Upper lobe of left lung (tissue), 6 donors: ENCODE results near the gene COG5. TPM values are rescaled to one million over a fixed set of nuclear protein-coding genes. Genes with fewer than 3 reads are reported as not detected.
"Not testable (repeated sequence)": the region's sequence is repeated elsewhere in the genome, so short reads cannot be mapped to it uniquely, and the experiment has no call there.

Source experiments
- ATAC-seq, 2 donors: fragments of 200-7000 bp; cut with Tn5 transposase; one replicate each; pipeline ENCODE4 v1.9.1; 2022; ENCODE audit warnings: mild to moderate bottlenecking in 2 of 2, moderate library complexity in 2 of 2; ENCODE audit not compliant: low FRiP score in 2 of 2
- DNase-seq, 2 donors: peaks; one replicate each; pipeline ENCODE4 v3.0.0-alpha.2; 2019 to 2020
- H3K27ac ChIP-seq, 4 donors: fragments of 200-600 bp; sonication (generic); one replicate each; pipeline ENCODE4 v1.5.1; 2016 to 2019
- H3K27me3 ChIP-seq, 4 donors: fragments of 200-600 bp; sonication (generic); one replicate each; pipeline ENCODE4 v1.5.1; 2017 to 2019
- H3K36me3 ChIP-seq, 4 donors: fragments of 200-600 bp; sonication (generic); one replicate each; pipeline ENCODE4 v1.5.1; 2016 to 2019
- H3K4me1 ChIP-seq, 4 donors: fragments of 200-600 bp; sonication (generic); one replicate each; pipeline ENCODE4 v1.5.1; 2018 to 2019
- H3K4me3 ChIP-seq, 4 donors: fragments of 200-600 bp; sonication (generic); one replicate each; pipeline ENCODE4 v1.5.1; 2017 to 2019; ENCODE audit warnings: mild to moderate bottlenecking in 2 of 4, moderate library complexity in 1 of 4
- H3K9me3 ChIP-seq, 4 donors: fragments of 200-600 bp; sonication (generic); one replicate each; pipeline ENCODE4 v1.5.1; 2018 to 2019
- EP300 ChIP-seq, 4 donors: sonication (generic); formaldehyde crosslinking; IDR thresholded peaks; one replicate each; pipeline ENCODE4 v1.5.1; 2017; ENCODE audit warnings: antibody characterized with exemption in 4 of 4, control low read depth in 2 of 4
- POLR2A ChIP-seq, 4 donors: fragments of 450-650 bp; IDR thresholded peaks; one replicate each; pipeline ENCODE4 v1.5.1; 2016 to 2017; ENCODE audit warnings: antibody characterized with exemption in 4 of 4, mild to moderate bottlenecking in 2 of 4
- POLR2AphosphoS5 ChIP-seq, 2 donors: sonication (generic); formaldehyde crosslinking; IDR thresholded peaks; one replicate each; pipeline ENCODE4 v1.5.1; 2017; ENCODE audit warnings: antibody characterized with exemption in 2 of 2
- WGBS, 2 donors: methylation state at CpG; one replicate each; pipeline ENCODE4 v1.1.5; 2017 to 2018; 5-methylcytosine and 5-hydroxymethylcytosine counted together
- total RNA-seq, 6 donors: library from RNA; depleted of rRNA in 4 of 6; stranded (reverse); fragments of >200 nt in 4 of 6; gene quantifications; one replicate each; pipeline versions ENCODE4 v1.1.0 to v1.2.1, GENCODE V29; 2016 to 2021
- TF ChIP-seq, protein P1 (sequence below), 6 experiments: fragments of 450-650 bp in 4 of 6; fragments of 200-600 bp in 2 of 6; sonication (generic) in 2 of 6; IDR thresholded peaks; one replicate each; pipeline ENCODE4 v1.5.1; 2016 to 2019; ENCODE audit warnings: antibody characterized with exemption in 6 of 6
- donor health status: DM: no; HTN: no; CAD: no; lungs with moderate emphysema.
- donor health status: DM: no; HTN: yes; CAD: no; lungs with severe emphysema.

COG5 gene
- total RNA-seq, 6 donors from 2014 or later = 31.6 to 88.0 (median 50.5) TPM

DNA sequence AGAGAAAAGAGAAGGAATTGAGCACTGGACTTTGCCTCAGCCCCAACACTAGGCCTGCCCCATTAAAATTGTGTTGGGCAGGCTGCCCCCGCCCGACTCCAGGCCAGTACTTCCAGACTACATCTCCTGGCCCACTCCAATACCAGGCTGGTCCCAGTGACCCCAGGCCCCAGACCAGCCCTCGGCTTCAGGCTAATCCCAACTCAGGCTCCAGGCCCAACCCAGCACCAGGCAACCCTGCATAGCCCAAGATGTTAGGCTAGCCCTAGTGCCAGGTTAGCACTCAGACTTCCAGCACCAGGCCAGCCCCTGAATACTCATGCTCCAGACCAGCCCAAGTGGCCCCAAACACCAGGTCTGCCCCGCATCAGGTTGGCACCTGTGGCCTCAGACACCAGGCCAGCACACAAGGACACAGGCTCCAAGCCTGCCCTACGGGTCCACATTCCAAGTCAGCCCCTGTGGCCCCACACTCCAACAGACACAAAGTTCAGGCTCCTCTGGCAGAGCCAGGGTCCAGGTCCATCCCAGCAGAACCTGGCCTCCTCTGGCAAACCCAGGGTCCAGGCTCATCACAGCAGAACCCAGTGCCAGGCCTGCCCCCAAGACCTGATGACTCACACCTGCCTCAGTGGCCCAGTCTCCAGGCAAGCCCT lies 20.3 kb downstream of the COG5 start:
- Histone ChIP-seq H3K36me3 (peaks cover 0 to 52% (median 19%) of the 10 kb centered on the region in 4 donors), H3K27me3 (no peaks in the 10 kb centered on the region)
- WGBS, 2 donors = 85 to 89% methylated on average over 5 of the region's 5 CpGs

GRCh38 chr7:107538001-107538400 lies 25.7 kb downstream of the COG5 start:
- Histone ChIP-seq H3K36me3 (peaks cover 0 to 19% (median 1%) of the 10 kb centered on the region in 4 donors), H3K4me1 (no peaks in the 10 kb centered on the region), H3K4me3 (no peak overlapping the region), H3K27ac (no peak overlapping the region), H3K27me3 (no peaks in the 10 kb centered on the region), H3K9me3 (no peaks in the 10 kb centered on the region)
- TF ChIP-seq EP300 (IDR thresholded peaks at IDR 0.05) (no peak), POLR2A (IDR thresholded peaks at IDR 0.05) (no peak), POLR2AphosphoS5 (IDR thresholded peaks at IDR 0.05) (no peak)
- TF ChIP-seq, protein P1, sequence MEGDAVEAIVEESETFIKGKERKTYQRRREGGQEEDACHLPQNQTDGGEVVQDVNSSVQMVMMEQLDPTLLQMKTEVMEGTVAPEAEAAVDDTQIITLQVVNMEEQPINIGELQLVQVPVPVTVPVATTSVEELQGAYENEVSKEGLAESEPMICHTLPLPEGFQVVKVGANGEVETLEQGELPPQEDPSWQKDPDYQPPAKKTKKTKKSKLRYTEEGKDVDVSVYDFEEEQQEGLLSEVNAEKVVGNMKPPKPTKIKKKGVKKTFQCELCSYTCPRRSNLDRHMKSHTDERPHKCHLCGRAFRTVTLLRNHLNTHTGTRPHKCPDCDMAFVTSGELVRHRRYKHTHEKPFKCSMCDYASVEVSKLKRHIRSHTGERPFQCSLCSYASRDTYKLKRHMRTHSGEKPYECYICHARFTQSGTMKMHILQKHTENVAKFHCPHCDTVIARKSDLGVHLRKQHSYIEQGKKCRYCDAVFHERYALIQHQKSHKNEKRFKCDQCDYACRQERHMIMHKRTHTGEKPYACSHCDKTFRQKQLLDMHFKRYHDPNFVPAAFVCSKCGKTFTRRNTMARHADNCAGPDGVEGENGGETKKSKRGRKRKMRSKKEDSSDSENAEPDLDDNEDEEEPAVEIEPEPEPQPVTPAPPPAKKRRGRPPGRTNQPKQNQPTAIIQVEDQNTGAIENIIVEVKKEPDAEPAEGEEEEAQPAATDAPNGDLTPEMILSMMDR (IDR thresholded peaks at IDR 0.05) = no peak
- WGBS, 2 donors = 70 to 84% methylated on average over 2 of the region's 2 CpGs
- ATAC-seq (no peak), DNase-seq (no peak)

More for the DNA sequence above, 20.3 kb downstream of the COG5 start:
- Histone ChIP-seq H3K4me3 (no peak overlapping the region), H3K4me1 (no peaks in the 10 kb centered on the region), H3K27ac (no peak overlapping the region), H3K9me3 (peaks cover 3 to 9% (median 6%) of the 10 kb centered on the region in 4 donors)
- DNase-seq (no peak), ATAC-seq (peak in 1 of 2 donors; percentile 19)
- TF ChIP-seq, protein P1 (IDR thresholded peaks at IDR 0.05) = no peak
- TF ChIP-seq POLR2AphosphoS5 (IDR thresholded peaks at IDR 0.05) (no peak), POLR2A (IDR thresholded peaks at IDR 0.05) (no peak), EP300 (IDR thresholded peaks at IDR 0.05) (no peak)

- H3K27ac ChIP-seq, H3K27me3 ChIP-seq, H3K4me1 ChIP-seq, DNase-seq, H3K9me3 ChIP-seq, H3K4me3 ChIP-seq, ATAC-seq: not testable (repeated sequence)
- WGBS, 2 donors = 91 to 93% methylated on average over 4 of the region's 4 CpGs
- peaks cover 0 to 20% (median 1%) of the 10 kb centered on the region in 4 donors for H3K36me3 ChIP-seq
Measured at GRCh38 chr7:107537228-107537627, 26.5 kb downstream of the COG5 start.

- peaks cover 0 to 14% (median 0%) of the 10 kb centered on the region in 4 donors for H3K36me3 ChIP-seq
- no peaks in the 10 kb centered on the region for H3K4me1 ChIP-seq
- no peak overlapping the region for H3K27ac ChIP-seq
- no peaks in the 10 kb centered on the region for H3K9me3 ChIP-seq
- DNase-seq (no peak), ATAC-seq (no peak)
- TF ChIP-seq, protein P1 (IDR thresholded peaks at IDR 0.05) = no peak
- TF ChIP-seq EP300 (IDR thresholded peaks at IDR 0.05) = no peak
- no peak for TF ChIP-seq POLR2AphosphoS5 (IDR thresholded peaks at IDR 0.05)
- no peak for TF ChIP-seq POLR2A (IDR thresholded peaks at IDR 0.05)
- H3K4me3 ChIP-seq = no peak overlapping the region
- H3K27me3 ChIP-seq = no peaks in the 10 kb centered on the region
Measured at GRCh38 chr7:107534139-107534538, 29.6 kb downstream of the COG5 start.

GRCh38 chr7:107530751-107531150 lies 33.0 kb downstream of the COG5 start:
- no peak overlapping the region for H3K4me3 ChIP-seq
- TF ChIP-seq POLR2A (IDR thresholded peaks at IDR 0.05) = no peak
- TF ChIP-seq, protein P1 (IDR thresholded peaks at IDR 0.05) = no peak
- TF ChIP-seq EP300 (IDR thresholded peaks at IDR 0.05) = no peak
- TF ChIP-seq POLR2AphosphoS5 (IDR thresholded peaks at IDR 0.05) = no peak
- ATAC-seq (no peak), DNase-seq (no peak)
- H3K36me3 ChIP-seq = peaks cover 0 to 16% (median 0%) of the 10 kb centered on the region in 4 donors
- no peaks in the 10 kb centered on the region for H3K27me3 ChIP-seq
- H3K27ac ChIP-seq = no peak overlapping the region
- H3K4me1 ChIP-seq = no peaks in the 10 kb centered on the region
- H3K9me3 ChIP-seq = no peaks in the 10 kb centered on the region
